Stimulated activated CD8-positive, alpha-beta memory T cell treated with anti-CD3 and anti-CD28 coated beads, Interleukin-12 subunit alpha, Interleukin-12 subunit beta, amount 100 ng/mL, for 1 hour (primary cell): ENCODE data around the gene TRABD2A.
"Not testable (repeated sequence)": the region's sequence is repeated elsewhere in the genome, so short reads cannot be mapped to it uniquely, and the experiment has no call there.

Source experiments
- DNase-seq: peaks from one replicate; pipeline ENCODE4 v3.0.0-alpha.2; 2020; ENCODE audit warnings: low read depth

Gene TRABD2A, protein sequence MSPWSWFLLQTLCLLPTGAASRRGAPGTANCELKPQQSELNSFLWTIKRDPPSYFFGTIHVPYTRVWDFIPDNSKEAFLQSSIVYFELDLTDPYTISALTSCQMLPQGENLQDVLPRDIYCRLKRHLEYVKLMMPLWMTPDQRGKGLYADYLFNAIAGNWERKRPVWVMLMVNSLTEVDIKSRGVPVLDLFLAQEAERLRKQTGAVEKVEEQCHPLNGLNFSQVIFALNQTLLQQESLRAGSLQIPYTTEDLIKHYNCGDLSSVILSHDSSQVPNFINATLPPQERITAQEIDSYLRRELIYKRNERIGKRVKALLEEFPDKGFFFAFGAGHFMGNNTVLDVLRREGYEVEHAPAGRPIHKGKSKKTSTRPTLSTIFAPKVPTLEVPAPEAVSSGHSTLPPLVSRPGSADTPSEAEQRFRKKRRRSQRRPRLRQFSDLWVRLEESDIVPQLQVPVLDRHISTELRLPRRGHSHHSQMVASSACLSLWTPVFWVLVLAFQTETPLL

DNA sequence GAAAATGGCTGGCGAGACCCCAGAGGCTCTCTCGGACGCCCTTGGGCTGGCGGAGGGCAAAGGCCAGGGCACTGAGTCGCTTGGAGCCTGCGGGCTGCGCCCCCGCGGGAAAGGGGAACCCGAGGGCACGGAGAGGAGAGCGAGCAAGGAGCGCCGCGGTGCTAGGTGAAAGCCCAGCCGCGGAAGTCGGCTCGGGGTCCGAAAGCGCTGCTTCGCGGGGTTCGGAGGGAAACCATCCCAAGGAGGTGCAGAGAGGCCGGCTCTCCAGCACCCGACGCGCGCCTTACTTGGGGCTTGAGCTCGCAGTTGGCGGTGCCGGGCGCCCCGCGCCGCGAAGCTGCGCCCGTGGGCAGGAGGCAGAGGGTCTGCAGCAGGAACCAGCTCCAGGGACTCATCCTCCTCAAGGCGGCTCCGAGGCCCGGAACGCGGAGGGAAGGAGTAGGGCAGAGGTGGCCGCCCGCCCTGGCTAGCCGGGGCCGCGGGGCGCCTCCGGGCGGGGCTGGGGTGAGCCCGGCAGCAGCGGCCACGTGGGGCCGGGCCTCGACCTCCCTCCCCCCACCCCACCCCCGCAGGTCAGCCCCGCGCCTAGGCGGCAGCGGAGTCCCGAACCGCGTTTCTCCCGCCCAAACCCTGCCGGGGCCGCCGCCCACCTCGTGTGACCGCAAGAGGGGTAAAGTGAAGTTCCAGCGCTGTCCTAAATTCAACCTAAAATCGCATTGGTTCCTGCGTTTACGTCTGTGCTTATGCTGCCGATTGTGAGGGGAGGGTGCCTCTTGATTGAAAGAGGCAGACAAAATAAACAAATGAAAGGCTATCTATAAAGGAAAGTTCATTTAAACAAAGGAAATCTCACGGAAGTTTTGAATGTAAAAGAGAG lies at the start of gene TRABD2A:
TSS of gene TRABD2A (minus strand) at position 440 of the 877 bp plus-strand sequence. CDS start at position 395, 45 bp downstream.
- no peak for DNase-seq

GRCh38 chr2:84927275-84927627 lies 46.4 kb upstream of the TRABD2A start:
- no peak for DNase-seq

GRCh38 chr2:84925724-84926376 lies 45.0 kb upstream of the TRABD2A start:
- DNase-seq, result peak; percentile 99

- DNase-seq, result no peak
Measured at GRCh38 chr2:84925336-84925723, 44.4 kb upstream of the TRABD2A start.

DNA sequence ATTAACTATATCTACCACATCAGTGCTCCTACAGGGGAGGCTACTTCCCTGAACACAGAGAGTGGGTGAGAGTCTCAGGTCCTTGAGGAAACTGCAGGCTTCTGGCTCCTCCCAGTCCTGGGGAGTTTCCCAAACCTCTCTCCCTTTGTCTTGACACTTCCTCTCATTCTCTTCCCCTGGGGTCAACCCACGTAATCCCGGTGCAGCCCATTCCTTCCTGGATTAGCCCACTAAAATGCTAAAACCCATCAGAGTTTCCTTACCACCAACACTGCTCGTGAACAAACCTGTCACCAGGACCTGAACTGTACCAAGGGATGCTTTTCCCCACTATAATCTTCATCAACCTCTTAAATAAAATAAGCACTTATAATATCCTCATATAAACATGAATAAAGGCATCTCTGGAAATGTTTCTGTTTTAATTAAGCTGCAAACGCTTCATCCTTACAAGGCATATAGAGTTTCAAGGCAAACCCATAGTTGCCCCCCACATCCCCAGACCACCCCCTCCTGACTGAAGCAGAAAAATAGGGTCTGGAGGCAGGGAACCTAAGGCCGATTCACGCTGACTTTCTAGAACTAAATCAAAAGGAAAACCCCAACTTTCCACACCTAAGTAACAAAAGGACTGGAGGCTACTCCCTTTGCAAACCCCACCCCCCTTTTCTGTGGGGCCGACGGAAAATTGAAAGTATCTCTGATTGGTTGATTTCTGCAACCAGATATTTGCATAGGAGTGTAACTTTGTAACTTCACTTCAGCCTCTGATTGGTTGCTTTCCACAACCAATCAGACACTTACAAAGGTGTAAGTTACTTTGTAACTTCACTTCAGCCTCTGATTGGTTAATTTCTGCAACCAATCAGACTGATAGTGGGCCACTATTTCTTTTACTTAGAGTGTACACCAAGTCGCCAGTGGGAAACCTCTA lies 43.6 kb upstream of the TRABD2A start:
- no peak for DNase-seq

DNA sequence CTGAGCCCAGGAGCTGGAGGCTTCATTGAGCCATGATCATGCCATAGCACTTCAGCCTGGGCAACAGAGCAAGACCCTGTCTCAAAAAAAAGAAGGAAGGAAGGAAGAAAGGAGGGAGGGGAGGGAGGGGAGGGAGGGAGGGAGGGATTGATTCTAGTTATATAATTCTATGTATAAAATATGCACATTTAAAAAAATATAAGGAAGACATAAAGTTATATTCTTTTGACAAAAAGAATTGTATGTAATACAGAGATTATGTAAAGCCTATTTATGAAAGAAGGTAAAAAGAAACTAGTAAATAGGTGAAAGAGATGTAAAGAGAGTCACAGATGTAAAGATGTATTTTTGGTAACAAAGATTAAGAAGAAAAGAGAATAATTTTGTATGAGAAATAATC lies 42.1 kb upstream of the TRABD2A start:
- no peak for DNase-seq

DNA sequence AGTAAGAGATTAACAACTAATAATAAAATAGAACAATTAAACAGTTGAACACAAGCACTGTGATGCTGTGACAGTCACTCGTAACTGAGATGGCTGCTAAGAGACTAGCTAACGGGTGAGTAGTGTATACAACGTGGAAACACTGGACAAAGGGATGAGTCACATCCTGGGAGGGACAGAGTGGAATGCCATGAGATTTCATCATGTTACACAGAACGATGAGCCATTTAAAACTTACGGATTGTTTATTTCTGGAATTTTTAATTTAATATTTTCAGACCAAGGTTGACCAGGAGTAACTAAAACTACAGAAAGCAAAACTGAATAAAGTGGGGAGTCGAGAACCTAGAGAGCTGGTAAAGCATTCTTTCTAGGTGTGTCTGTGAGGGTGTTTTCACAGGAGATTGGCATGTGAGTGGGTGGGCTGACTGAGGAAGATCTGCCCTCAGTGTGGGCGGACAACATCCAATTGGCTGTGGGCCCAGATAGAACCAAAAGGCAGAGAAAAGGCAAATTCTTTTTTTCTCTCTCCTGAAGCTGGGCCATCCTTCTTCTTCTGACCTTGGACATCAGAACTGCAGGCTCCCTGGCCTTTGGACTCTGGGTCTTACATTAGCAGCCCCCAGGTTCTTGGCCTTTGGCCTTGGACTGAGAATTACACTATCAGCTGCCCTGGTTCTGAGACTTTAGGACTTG lies 39.1 kb upstream of the TRABD2A start:
- DNase-seq, result no peak

- DNase-seq, result no peak
Measured at GRCh38 chr2:84918430-84918829, 37.5 kb upstream of the TRABD2A start.

DNA sequence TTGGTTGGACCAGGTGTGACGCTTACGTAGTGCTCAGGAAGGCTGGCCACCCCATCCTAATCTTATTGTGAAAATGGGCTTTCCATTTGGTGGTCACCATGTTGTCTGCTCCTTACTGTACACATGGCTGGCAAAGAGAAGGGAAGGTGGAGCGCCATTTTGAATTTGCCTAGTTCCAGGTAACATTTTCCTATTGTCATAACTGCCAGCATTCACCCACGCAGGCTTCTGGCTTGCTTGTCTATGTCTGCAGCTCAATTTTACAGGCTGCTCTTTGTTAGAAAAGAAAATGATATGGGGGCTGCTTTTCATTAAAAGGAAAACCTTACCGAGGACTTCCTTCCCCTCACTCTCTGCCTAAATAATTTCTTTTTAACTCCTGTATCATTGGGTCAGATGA lies 36.9 kb upstream of the TRABD2A start:
- not testable (repeated sequence) for DNase-seq

DNA sequence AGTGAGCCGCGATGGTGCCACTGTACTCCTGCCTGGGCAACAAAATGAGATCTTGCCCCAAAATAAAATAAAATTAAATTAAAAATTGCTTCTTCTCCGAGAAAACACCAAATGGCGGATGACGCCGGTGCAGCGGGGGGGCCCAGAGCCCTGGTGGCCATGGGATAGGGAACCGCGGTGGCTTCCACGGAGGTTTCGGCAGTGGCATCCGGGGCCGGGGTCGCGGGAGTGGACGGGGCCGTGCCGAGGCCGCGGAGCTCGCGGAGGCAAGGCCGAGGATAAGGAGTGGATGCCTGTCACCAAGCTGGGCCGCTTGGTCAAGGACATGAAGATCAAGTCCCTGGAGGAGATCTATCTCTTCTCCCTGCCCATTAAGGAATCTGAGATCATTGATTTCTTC lies 34.8 kb upstream of the TRABD2A start:
- DNase-seq, result not testable (repeated sequence)

- no peak for DNase-seq
Measured at GRCh38 chr2:84914334-84914733, 33.5 kb upstream of the TRABD2A start.

DNA sequence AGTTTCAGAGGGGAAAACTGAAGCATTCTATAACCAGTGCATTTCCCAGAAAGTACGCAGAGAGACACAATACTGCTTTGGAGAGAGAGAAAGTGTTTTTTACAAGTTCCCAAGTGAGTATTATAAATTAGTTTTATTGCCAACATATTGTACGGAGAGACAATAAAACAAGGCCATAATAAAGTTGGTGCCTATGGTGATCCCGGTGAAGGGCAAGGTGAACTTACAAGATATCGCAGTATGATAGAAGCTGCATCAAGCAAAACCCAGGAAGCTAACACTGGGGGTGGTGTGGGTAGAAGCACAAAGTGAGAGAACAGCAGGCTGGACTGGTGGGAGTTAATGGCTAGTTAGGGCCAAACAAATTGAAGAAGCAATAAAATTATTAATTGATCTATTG lies 32.1 kb upstream of the TRABD2A start:
- DNase-seq, result no peak

DNA sequence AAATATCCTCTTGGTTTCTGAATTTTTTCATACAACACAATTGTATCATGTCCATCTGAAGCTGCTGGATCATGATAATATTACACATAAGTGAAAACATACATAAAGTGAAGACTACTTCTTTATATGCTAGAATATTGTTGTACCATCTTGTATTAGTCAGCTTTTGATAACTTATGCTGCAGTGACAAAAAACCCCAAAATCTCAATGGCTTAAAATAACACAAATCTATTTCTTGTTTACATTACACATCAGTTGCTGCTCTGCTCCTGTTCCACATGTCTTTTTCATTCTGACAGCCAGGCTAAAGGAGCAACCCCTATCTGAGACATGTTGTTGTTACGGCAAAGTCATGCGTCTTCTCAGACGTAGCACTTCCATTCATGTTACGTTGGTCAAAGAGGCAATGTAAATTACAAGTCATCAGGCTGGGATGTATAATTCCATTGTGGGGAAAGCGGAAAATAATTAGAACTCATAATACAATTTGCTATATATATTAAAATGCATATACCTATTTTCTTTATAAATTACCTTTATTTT lies 30.3 kb upstream of the TRABD2A start:
- DNase-seq, result no peak

DNA sequence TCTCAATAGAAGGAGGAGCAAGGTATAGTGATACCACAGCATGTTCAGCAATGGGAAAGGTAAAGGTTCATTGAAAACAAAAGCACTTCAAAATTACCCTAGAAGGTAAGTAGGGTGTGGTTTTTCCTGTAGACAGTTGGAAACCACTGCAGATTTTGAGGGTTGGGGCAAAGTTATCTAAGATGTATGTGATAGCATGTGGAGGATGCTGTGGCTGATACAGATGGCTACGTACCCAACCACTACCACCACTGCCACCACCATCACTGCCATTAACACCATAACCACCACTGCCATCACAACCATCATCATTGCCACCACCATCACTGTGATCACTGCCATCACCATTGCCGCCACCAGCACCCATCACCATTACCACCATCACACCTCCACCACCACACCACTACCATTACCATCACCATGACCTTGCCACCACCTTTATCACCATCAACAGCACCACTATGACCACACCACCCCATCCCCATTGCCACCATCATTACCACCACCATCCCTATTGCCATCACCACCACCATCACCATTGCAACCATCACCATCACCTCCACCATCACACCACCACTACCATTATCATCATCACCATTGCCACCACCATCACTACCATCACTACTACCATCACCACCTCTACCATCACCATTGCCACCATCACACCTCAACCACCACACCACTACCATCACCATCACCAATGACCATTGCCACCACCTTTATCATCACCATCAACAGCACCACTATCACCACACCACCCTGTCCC lies 28.2 kb upstream of the TRABD2A start:
- DNase-seq, result no peak

- DNase-seq, result no peak
Measured at GRCh38 chr2:84906900-84907714, 26.2 kb upstream of the TRABD2A start.

- no peak for DNase-seq
Measured at GRCh38 chr2:84906108-84906899, 25.4 kb upstream of the TRABD2A start.

DNA sequence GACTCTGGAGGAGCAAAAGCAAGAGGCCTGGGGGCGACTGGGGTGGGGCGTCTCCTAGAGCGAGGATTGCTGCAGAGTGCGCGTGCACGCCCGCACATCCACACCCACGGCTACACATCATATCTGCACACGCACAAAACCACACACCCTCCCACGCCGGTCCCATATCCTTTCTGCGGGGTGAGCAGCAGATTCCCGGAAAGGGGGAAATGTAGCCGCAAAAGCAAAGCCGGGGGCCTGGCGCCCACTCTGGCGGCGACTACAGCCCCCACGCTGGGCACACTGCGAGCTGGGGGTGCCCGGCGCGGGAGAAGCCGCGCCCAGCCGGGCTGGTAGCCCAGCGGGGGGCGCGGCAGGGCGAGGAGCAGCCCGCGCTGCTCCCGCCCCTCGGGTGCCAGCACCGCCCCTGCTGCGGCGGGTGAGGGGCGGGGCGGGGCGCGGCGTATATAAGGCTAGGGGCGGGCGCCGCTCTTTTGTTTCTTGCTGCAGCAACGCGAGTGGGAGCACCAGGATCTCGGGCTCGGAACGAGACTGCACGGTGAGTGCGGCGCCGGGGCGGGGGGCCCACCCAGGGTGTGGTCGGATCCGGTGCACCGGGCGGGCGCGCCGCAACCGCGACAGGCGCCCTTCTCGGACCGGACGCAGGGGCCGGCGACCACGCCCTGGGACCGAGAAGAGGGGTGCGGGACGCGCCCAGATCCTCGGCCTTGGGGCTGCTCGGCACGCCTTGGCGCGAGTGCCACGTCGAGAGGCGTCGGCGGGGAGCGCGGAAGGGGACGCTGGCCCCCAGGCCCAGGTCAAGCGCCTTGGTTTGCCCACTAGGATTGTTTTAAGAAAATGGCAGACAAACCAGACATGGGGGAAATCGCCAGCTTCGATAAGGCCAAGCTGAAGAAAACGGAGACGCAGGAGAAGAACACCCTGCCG lies 24.6 kb upstream of the TRABD2A start, which contains the start of gene TMSB10:
TSS of gene TMSB10 (plus strand) at position 476 of the 927 bp plus-strand sequence.
- peak; percentile 85 for DNase-seq
